GM12872 (cell line): ENCODE data around the gene FCN3.

Source experiments
- CTCF ChIP-seq: IDR thresholded peaks from 3 replicates; pipeline ENCODE4 v1.5.1; 2011; ENCODE audit warnings: low read depth, mild to moderate bottlenecking, low read length, moderate library complexity; ENCODE audit not compliant: insufficient read depth

Gene FCN3

GRCh38 chr1:27361044-27361402 lies 13.6 kb downstream of the FCN3 start:
- no peak for TF ChIP-seq CTCF

- TF ChIP-seq CTCF, result no peak
Measured at GRCh38 chr1:27360159-27361043, 14.2 kb downstream of the FCN3 start.

GRCh38 chr1:27359822-27360158 lies 14.8 kb downstream of the FCN3 start:
- no peak for TF ChIP-seq CTCF

- TF ChIP-seq CTCF, result no peak
Measured at GRCh38 chr1:27358928-27359313, 15.7 kb downstream of the FCN3 start.

GRCh38 chr1:27358038-27358927 lies 16.3 kb downstream of the FCN3 start:
- no peak for TF ChIP-seq CTCF

GRCh38 chr1:27357281-27358037 lies 17.2 kb downstream of the FCN3 start:
- peak; percentile 97 for TF ChIP-seq CTCF
